HepG2 (cell line): ENCODE results near the gene KLC4. TPM values are rescaled to one million over a fixed set of nuclear protein-coding genes. Genes with fewer than 3 reads are reported as not detected.

Experiments
- ATAC-seq: fragments of 200-7000 bp; cut with Tn5 transposase; 3 replicates; pipeline ENCODE4 v1.9.1; 2020; ENCODE audit warnings: mild to moderate bottlenecking, moderate library complexity
- BruUV-seq: library from RNA; stranded (reverse); fragments of 400-500 nt; replicated peaks from 2 replicates; lab custom pipeline; 2021; lab: Mats Ljungman, UMichigan
- CTCF ChIA-PET: fragments of 300-600 bp; formaldehyde crosslinking; extraction: SDS; loops from one replicate; lab custom pipeline; 2021; ENCODE audit warnings: low total read pairs, inconsistent platforms, low intra/inter-chr PET ratio; lab: Yijun Ruan, JAX
- POLR2A ChIA-PET: fragments of 350-600 bp; sonication (Branson Sonifier 250); formaldehyde crosslinking; loops from one replicate; lab custom pipeline; 2020; ENCODE audit warnings: antibody characterized with exemption, inconsistent platforms; lab: Yijun Ruan, JAX
- DNase-seq: peaks from one replicate; pipeline ENCODE4 v3.0.0-alpha.2; 2015; ENCODE audit warnings: low spot score
- FAIRE-seq: peaks from 3 replicates; lab custom pipeline; 2011; peaks lifted over from hg19 to GRCh38; lab: Jason Lieb, UNC
- H2AFZ ChIP-seq: one replicate; pipeline ENCODE4 v1.6.1; 2011; ENCODE audit warnings: low read length, inconsistent platforms
- H3K27ac ChIP-seq: fragments of 300-600 bp; 3 replicates; pipeline ENCODE4 v1.8.0; 2011; ENCODE audit warnings: mixed run types, mild to moderate bottlenecking, mixed read lengths, low read length, inconsistent platforms; ENCODE audit not compliant: insufficient read depth; ENCODE audit errors: extremely low read length
- H3K27me3 ChIP-seq, 2 experiments: fragments of 200-600 bp in 1 of 2; 2 replicates in 1 of 2; 3 replicates in 1 of 2; pipeline versions ENCODE4 v1.6.0 to v1.8.0; 2011; ENCODE audit warnings: low read length in 2 of 2, mild to moderate bottlenecking in 2 of 2, moderate library complexity in 2 of 2, inconsistent platforms in 1 of 2; ENCODE audit not compliant: insufficient read depth in 2 of 2, control insufficient read depth in 1 of 2
- H3K36me3 ChIP-seq, 2 experiments: fragments of 200-600 bp in 1 of 2; replicated peaks in 1 of 2; 2 replicates in 1 of 2; 3 replicates in 1 of 2; pipeline versions ENCODE4 v1.5.1 to v1.8.0; 2011; ENCODE audit warnings: low read length in 2 of 2, inconsistent platforms in 1 of 2; ENCODE audit not compliant: insufficient read depth in 2 of 2, control insufficient read depth in 1 of 2
- H3K4me1 ChIP-seq: 2 replicates; pipeline ENCODE4 v1.5.1; 2012; ENCODE audit warnings: low read length, inconsistent platforms; ENCODE audit not compliant: insufficient read depth
- H3K4me2 ChIP-seq: 2 replicates; pipeline ENCODE4 v1.6.0; 2011; ENCODE audit warnings: low read depth, low read length, inconsistent platforms
- H3K4me3 ChIP-seq, 3 experiments: fragments of 200-600 bp in 1 of 3; sonication (generic), shearing (Covaris generic) in 1 of 3; replicated peaks in 1 of 3; 2 replicates each; pipeline ENCODE4 v1.5.1; 2011 to 2016; ENCODE audit warnings: low read length in 3 of 3, inconsistent platforms in 2 of 3, low read depth in 2 of 3, mild to moderate bottlenecking in 2 of 3, control low read depth in 1 of 3, mixed read lengths in 1 of 3; ENCODE audit not compliant: insufficient read depth in 1 of 3
- H3K79me2 ChIP-seq: one replicate; pipeline ENCODE4 v1.6.1; 2011; ENCODE audit warnings: low read length, inconsistent platforms; ENCODE audit not compliant: insufficient read depth
- H3K9ac ChIP-seq: 2 replicates; pipeline ENCODE4 v1.6.0; 2011; ENCODE audit warnings: mild to moderate bottlenecking, low read depth, low read length, inconsistent platforms; ENCODE audit not compliant: insufficient read depth
- H3K9me3 ChIP-seq: 2 replicates; pipeline ENCODE4 v1.5.1; 2012; ENCODE audit warnings: mild to moderate bottlenecking, low read length
- H4K20me1 ChIP-seq: 2 replicates; pipeline ENCODE4 v1.6.0; 2011; ENCODE audit warnings: inconsistent platforms, mild to moderate bottlenecking, low read length, moderate library complexity; ENCODE audit not compliant: insufficient read depth
- AGO2 ChIP-seq: fragments of 200-400 bp; formaldehyde crosslinking; optimal IDR thresholded peaks from 2 replicates; pipeline ENCODE3; 2017; ENCODE audit warnings: mild to moderate bottlenecking, low read depth, low read length, moderate library complexity
- CCAR2 ChIP-seq: fragments of 200-400 bp; formaldehyde crosslinking; optimal IDR thresholded peaks from 2 replicates; pipeline ENCODE3; 2018; ENCODE audit warnings: low read depth, mild to moderate bottlenecking, low read length, moderate library complexity
- CENPX ChIP-seq: sonication (generic); formaldehyde crosslinking; IDR thresholded peaks from 2 replicates; pipeline ENCODE4 v1.9.0; 2021; ENCODE audit warnings: mild to moderate bottlenecking, missing genetic modification reagents, moderate library complexity
- CREB3 ChIP-seq: sonication (generic); formaldehyde crosslinking; IDR thresholded peaks from 2 replicates; pipeline ENCODE4 v1.5.0; 2020; ENCODE audit warnings: missing genetic modification reagents
- ELF3 ChIP-seq: IDR thresholded peaks from 2 replicates; pipeline ENCODE4 v1.6.1; 2016; ENCODE audit warnings: missing genetic modification reagents, missing compliant biosample characterization
- FOXA3 ChIP-seq: IDR thresholded peaks from 2 replicates; pipeline ENCODE4 v1.6.1; 2016; ENCODE audit warnings: missing genetic modification reagents, missing compliant biosample characterization
- GABPA ChIP-seq, 2 experiments: IDR thresholded peaks; 2 replicates each; pipeline ENCODE4 v1.6.1; 2011 to 2016; ENCODE audit warnings: low read depth in 2 of 2, low read length in 1 of 2, missing biosample characterization in 1 of 2, missing genetic modification characterization in 1 of 2
- KLF9 ChIP-seq: IDR thresholded peaks from 2 replicates; pipeline ENCODE4 v1.6.1; 2016; ENCODE audit warnings: low read depth
- NR0B2 ChIP-seq: sonication (generic); formaldehyde crosslinking; IDR thresholded peaks from 2 replicates; pipeline ENCODE4 v1.4.0; 2020; ENCODE audit warnings: mild to moderate bottlenecking, missing genetic modification reagents
- PCBP1 ChIP-seq: fragments of 200-400 bp; formaldehyde crosslinking; IDR thresholded peaks from 2 replicates; pipeline ENCODE4 v1.6.1; 2017; ENCODE audit warnings: mild to moderate bottlenecking, low read depth, low read length, borderline replicate concordance
- POLR2G ChIP-seq: fragments of 200-400 bp; formaldehyde crosslinking; IDR thresholded peaks from 2 replicates; pipeline ENCODE4 v1.6.1; 2018; ENCODE audit warnings: mild to moderate bottlenecking, low read depth, low read length, moderate library complexity
- SRSF1 ChIP-seq: fragments of 200-400 bp; formaldehyde crosslinking; optimal IDR thresholded peaks from 2 replicates; pipeline ENCODE3; 2017; ENCODE audit warnings: mild to moderate bottlenecking, low read depth, low read length, moderate library complexity
- ZBTB38 ChIP-seq: sonication (generic); formaldehyde crosslinking; IDR thresholded peaks from 2 replicates; pipeline ENCODE4 v1.5.1; 2020; ENCODE audit warnings: mild to moderate bottlenecking, missing genetic modification reagents
- ZFAT ChIP-seq: sonication (generic); formaldehyde crosslinking; conservative IDR thresholded peaks from 2 replicates; pipeline ENCODE4 v1.8.1; 2023; ENCODE audit warnings: missing genetic modification reagents, inconsistent platforms
- ZIK1 ChIP-seq: sonication (generic); formaldehyde crosslinking; IDR thresholded peaks from 2 replicates; pipeline ENCODE4 v1.5.0; 2020; ENCODE audit warnings: mild to moderate bottlenecking, low read depth, missing genetic modification reagents, borderline replicate concordance
- ZNF225 ChIP-seq: sonication (generic); formaldehyde crosslinking; IDR thresholded peaks from 2 replicates; pipeline ENCODE4 v1.4.0; 2020; ENCODE audit warnings: mild to moderate bottlenecking, missing genetic modification reagents
- ZNF552 ChIP-seq: sonication (generic); formaldehyde crosslinking; IDR thresholded peaks from 2 replicates; pipeline ENCODE4 v1.9.0; 2022; ENCODE audit warnings: missing genetic modification reagents, mild to moderate bottlenecking, borderline replicate concordance
- ZNF646 ChIP-seq: sonication (generic); formaldehyde crosslinking; IDR thresholded peaks from 2 replicates; pipeline ENCODE4 v1.9.0; 2021; ENCODE audit warnings: mild to moderate bottlenecking, missing genetic modification reagents
- WGBS: methylation state at CpG from one replicate; pipeline ENCODE4 v1.1.6; 2017; ENCODE audit warnings: low lambda C conversion rate; 5-methylcytosine and 5-hydroxymethylcytosine counted together
- in situ Hi-C: cut with HindIII; loops from 2 replicates; pipeline ENCODE4 v1.10.0; 2017; ENCODE audit warnings: low pct_unique_long_range_greater_than_20kb; ENCODE audit not compliant: extremely low pct_ligation_motif_present
- intact Hi-C: fragments of 100-400 bp; cut with micrococcal nuclease; formaldehyde crosslinking; loops from one replicate; pipeline ENCODE4 v1.10.0; 2022; ENCODE audit not compliant: unreplicated experiment
- polyA plus RNA-seq, 8 experiments: library from polyadenylated mRNA; depleted of rRNA in 3 of 8; stranded (reverse) in 7 of 8; unstranded in 1 of 8; fragments of >200 nt; fragmentation: Illumina TruSeq in 4 of 8; extraction: Trizol in 4 of 8; gene quantifications; 2 replicates each; pipeline versions ENCODE4 v1.2.1 to v1.2.3, GENCODE V29; 2011 to 2016; ENCODE audit warnings: low read depth in 4 of 8, missing spikeins in 1 of 8, mixed read lengths in 1 of 8; ENCODE audit not compliant: insufficient read depth in 1 of 8
- total RNA-seq, 5 experiments: library from RNA; depleted of rRNA; stranded (reverse); fragments of >200 nt; fragmentation: Illumina TruSeq; extraction: Trizol; gene quantifications; 2 replicates each; pipeline ENCODE4 v1.2.3, GENCODE V29; 2016; ENCODE audit warnings: low read depth in 1 of 5

Gene KLC4
- total and polyA plus RNA-seq, 2 of the 13 experiments (the other 11 are each of a cell fraction or from before 2014, with no cell fraction given), result 45.4 to 70.4 TPM

GRCh38 chr6:43038727-43039126, 20.7 kb upstream of the KLC4 start:
- WGBS, result 93% methylated on average over 9 of the region's 9 CpGs
- Histone ChIP-seq H2AFZ (no peak overlapping the region), H4K20me1 (peaks cover 3% of the 10 kb centered on the region; the same call in 1 of the 2 replicates), H3K9ac (no peak overlapping the region), H3K79me2 (no peaks in the 10 kb centered on the region), H3K4me2 (no peak overlapping the region), H3K27me3 (no peaks in the 10 kb centered on the region), H3K4me3 (no peak overlapping the region), H3K4me1 (peaks cover 12% of the 10 kb centered on the region), H3K36me3 (peaks cover 41 to 66% of the 10 kb centered on the region in 2 experiments), H3K27ac (no peak overlapping the region), H3K9me3 (no peaks in the 10 kb centered on the region)
- POLR2A ChIA-PET, result interaction anchor here (0.9 to 1.2 kb wide), 2 partner anchors 9 to 68 kb away, joined by 3 to 4 read pairs; no protein-coding TSS in a partner anchor
- DNase-seq (no peak), FAIRE-seq (no peak), ATAC-seq (no peak)
- no TSS peak for BruUV-seq
- intact Hi-C loops (no loop called here), in situ Hi-C loops (no loop called here)
- CTCF ChIA-PET, result no interaction called here
- TF ChIP-seq CCAR2 (no peak), KLF9 (CRISPR knock-in tag) (no peak), ZNF552 (CRISPR knock-in tag) (no peak), ZIK1 (CRISPR knock-in tag) (no peak), CREB3 (CRISPR knock-in tag) (no peak), SRSF1 (no peak), ZNF225 (no peak), POLR2G (peak; percentile 14; the same call in 1 of the 2 replicates), NR0B2 (no peak), GABPA (IDR thresholded peaks at IDR 0.05; ENCODE audit: low read depth, low read length) (no peak), GABPA (CRISPR knock-in tag; IDR thresholded peaks at IDR 0.05; ENCODE audit: low read depth) (no peak), ZFAT (CRISPR knock-in tag) (no peak), ZNF646 (CRISPR knock-in tag) (no peak), AGO2 (peak; percentile 42), ZBTB38 (CRISPR knock-in tag) (no peak), CENPX (no peak), PCBP1 (no peak), FOXA3 (CRISPR knock-in tag) (no peak), ELF3 (no peak)
